HL-60/S4 treated with phorbol 12-myristate 13-acetate at 8.2 ng/mL for 4 days and 3 days (cell line): Measurements from ENCODE around the gene FGF22.
"Not testable (repeated sequence)": the region's sequence is repeated elsewhere in the genome, so short reads cannot be mapped to it uniquely, and the experiment has no call there.

Source experiments
- in situ Hi-C: fragments of 300-500 bp; cut with MboI; formaldehyde crosslinking; loops from 2 replicates; pipeline ENCODE4 v1.15.0; 2022; ENCODE audit warnings: low sequenced_read_pairs

FGF22 gene

DNA sequence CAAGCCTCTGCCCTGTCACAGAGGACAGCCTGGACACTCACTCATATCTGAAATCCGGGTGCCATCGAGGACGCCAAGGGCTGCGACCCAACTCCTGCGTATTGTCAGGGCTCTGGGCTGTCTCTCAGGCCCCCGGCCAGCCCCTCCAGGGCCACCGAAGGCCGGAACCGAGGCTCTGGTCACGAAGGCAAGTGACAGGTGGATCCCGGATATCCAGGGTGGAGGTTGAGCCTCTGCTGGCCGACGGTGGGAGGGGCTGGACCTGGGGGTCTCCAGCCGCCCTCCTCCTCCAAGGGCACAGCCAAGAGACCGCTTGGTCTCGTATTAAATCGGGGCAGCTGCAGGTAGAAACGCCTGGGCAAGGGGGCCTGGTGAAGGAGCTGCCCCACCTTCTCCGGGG is 17.9 kb downstream of the FGF22 start:
- in situ Hi-C loops = no loop called here

DNA sequence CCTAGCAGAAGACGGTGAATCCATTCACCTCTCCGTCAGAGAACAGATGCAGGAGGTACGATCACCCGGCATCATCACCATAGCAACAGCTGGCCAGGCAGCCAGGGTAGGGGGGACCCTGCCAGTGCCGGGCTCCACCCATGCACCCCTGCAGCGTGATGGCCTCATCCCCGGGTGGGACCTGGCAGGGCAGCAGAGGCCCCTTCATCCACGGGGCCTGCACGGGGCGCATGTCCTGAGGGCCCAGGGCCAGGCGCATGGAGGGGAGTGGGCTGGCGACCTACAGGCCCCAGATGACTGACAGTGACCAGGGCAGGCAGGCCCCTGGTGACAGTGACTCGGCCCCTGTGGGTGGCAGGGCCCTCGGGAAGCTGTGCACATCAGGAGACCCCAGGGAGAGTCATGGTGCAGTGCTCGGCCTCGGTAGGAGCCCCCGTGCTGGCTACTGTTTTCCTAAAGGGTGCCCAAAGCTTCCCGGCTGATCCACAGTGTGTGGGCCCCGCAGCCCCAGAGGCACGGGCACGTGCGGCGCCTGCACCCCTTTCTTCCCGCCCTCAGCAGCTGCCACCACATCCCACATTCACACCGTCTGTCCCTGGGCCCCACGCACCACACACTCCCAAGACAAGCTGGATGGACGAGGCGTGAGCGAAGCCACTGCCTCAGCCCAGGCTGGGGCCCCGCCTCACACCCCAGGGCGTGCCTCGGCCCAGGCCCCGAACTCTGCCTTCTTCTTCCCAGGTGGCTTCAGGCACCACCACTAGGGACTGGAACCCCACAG is 18.6 kb downstream of the FGF22 start:
- in situ Hi-C loops = no loop called here

GRCh38 chr19:658916-659839 is 19.5 kb downstream of the FGF22 start:
- in situ Hi-C loops = no loop called here

GRCh38 chr19:660793-661426 is 21.2 kb downstream of the FGF22 start:
- in situ Hi-C loops = no loop called here

GRCh38 chr19:661427-662196 is 21.9 kb downstream of the FGF22 start:
- in situ Hi-C loops = no loop called here

GRCh38 chr19:662207-662961 is 22.7 kb downstream of the FGF22 start:
- in situ Hi-C loops = no loop called here

- in situ Hi-C loops = no loop called here
Observed at GRCh38 chr19:662962-663681, 23.4 kb downstream of the FGF22 start, which contains the start of gene RNF126. Gene RNF126 (minus strand): TSS chr19:663214. CDS start chr19:663121, 93 bp downstream.

DNA sequence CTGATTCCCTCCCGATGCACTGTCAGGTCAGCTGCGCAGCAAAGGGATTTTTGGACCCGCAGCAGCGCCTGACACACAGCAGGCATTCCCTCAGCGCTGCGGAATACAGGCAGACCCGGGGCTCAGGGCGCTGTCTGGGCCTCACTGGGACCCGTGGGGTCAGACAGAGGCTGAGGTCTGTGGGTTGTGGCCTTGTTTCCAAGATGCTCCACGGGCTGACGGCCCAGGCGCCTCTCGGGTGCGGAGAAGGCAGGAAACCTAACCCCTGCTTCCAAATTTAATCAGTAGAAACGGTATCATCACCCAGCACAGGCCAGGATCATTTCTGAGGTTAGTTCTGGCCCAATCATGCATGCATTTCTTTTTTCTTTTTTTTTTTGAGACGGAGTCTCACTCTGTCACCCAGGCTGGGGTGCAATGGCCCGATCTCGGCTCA is 24.0 kb downstream of the FGF22 start:
- in situ Hi-C loops = no loop called here

DNA sequence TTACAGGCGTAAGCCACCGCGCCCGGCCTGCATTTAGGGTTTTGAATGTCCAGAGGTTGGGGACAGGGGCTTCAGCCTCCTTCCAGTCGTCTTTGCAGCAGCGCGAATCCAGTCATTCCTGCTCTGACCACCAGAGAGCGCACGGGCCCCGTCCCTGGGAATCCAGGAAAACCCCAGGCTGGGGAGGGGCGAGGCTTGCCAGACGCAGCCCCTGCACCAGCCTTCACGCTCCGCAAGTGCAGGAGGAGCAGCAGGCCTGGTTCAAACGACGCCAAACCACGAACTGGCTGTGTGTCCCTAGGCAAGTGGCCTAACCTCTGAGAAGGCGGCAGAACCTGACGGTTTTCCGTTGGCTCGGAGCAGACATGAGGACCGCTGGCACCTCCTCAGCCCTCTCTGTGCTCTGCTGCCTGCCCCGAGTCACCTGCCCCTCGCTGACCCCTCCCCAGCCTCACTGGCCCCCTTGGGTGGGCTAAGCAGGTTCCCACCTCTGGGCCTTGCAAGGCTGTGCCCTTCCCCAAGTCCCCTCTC is 25.3 kb downstream of the FGF22 start:
- in situ Hi-C loops = no loop called here

DNA sequence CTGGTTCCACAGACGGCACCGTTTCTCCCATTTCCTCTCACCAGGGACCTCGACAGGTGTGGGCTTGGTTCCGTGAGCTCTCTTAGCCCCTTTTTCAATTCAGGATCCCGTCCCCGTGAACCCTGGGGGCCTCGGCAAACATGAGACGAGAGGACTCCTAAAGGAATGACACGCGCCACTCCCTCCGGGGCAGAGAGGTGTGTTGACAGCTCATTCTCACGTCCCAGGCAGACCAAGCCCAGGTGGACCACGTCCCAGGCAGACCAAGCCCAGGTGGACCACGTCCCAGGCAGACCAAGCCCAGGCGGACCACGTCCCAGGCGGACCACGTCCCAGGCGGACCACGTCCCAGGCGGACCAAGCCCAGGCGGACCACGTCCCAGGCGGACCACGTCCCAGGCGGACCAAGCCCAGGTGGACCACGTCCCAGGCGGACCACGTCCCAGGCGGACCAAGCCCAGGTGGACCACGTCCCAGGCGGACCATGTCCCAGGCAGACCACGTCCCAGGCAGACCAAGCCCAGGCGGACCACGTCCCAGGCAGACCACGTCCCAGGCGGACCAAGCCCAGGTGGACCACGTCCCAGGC is 27.4 kb downstream of the FGF22 start:
- in situ Hi-C loops = not testable (repeated sequence)

GRCh38 chr19:668675-669434 is 29.2 kb downstream of the FGF22 start:
- in situ Hi-C loops = not testable (repeated sequence)

GRCh38 chr19:670609-671075 is 31.0 kb downstream of the FGF22 start:
- in situ Hi-C loops = no loop called here

DNA sequence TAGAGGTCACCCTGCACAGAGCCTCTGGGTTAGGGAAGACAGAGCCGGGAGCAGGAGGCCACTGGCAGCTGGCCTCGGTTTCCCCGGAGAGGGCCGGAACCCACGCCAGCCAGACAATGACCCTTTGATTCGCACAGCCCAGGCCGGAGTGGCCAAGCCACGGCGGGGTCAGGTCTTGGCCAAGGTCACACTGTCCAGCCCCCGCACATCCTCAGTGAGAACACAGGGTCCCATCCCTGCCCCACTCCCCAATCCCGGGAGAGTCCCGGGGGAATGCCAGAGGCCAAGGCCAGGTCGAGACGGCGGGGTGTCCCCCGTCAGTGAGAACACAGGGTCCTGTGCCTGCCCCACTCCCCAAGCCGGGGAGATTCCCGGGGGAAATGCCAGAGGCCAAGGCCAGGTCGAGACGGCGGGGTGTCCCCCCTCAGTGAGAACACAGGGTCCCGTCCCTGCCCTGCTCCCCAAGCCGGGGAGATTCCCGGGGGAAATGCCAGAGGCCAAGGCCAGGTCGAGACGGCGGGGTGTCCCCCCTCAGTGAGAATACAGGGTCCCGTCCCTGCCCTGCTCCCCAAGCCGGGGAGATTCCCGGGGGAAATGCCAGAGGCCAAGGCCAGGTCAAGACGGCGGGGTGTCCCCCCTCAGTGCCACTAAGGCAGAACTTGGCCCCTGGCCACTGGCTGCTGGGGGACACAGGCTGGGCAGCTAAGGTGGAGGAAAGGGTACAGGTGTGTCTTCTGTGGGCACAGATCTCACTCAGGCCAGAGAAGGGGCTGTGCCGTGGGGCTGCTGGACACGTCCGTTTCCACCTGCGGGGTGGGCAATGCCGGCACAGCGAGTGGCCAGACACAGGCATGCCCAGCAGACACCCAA is 34.8 kb downstream of the FGF22 start:
- in situ Hi-C loops = no loop called here

GRCh38 chr19:676007-676338 is 36.3 kb downstream of the FGF22 start:
- in situ Hi-C loops = no loop called here

DNA sequence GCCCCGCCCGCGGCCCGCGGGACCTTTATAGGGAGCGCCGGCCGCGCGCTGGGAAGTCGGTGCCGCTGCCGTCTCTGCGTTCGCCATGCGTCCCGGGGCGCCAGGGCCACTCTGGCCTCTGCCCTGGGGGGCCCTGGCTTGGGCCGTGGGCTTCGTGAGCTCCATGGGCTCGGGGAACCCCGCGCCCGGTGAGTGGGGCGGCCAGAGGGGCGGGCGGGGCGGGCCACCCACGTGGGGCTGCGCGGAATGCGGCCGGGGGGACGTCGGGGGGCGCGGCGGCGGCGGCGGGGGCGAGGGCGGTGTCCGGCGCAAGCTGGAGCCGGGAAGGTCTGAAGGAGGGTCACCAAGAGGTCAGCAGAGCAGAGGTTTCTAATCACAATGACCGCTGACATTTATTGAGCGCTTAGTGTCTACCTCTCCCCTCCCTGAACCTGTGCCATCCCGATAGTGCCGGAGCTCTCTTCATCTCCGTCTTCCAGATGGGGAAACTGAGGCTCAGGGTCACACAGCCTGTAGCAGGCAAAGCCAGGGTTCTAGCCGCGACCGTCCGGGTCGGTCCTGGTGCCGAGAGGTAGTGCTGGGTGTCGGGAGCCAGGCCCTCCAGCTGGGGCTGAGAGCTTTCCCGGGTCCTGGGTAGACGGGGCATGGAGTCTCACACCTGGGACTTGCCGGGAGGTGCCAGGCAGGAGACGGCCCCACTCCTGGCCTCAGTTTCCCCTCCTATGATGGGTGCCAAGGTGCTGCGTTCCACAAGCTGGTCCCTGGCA is 36.8 kb downstream of the FGF22 start, which contains the start of gene FSTL3:
TSS of gene FSTL3 (plus strand) at position 54 of the 767 bp plus-strand sequence. CDS start at position 86, 32 bp downstream.
- in situ Hi-C loops = no loop called here

DNA sequence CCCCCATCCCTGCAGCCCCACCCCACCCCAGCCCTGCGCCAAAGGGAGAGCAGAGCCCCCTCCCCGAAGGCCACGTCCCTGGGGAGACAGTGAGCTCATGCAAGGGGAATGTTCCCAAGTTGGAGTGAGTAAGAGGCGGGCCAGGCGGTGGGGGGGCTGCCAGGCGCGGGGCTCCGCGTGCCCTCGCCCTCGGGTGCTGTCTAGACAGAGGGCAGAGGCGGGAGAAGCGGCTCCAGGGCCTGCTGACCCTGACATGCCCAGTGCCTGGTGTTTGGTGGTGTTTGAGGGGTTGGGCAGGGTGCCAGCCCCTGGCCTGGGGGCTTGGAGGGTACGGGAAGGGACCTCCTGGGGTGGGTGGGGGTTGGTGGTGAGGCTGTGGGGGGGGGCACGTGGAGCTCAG is 37.5 kb downstream of the FGF22 start:
- in situ Hi-C loops = no loop called here
